Measurements from ENCODE around the gene KIRREL3. TPM values are rescaled to one million over a fixed set of nuclear protein-coding genes. Genes with fewer than 3 reads are reported as not detected.

KIRREL3 gene
- total and polyA plus RNA-seq, 2 of the 8 experiments (the other 6 are each of a cell fraction or from before 2014, with no cell fraction given) = 0.29 to 0.32 TPM

GRCh38 chr11:126416542-126417090, 584.0 kb downstream of the KIRREL3 start (continued):
- TF ChIP-seq E2F6 (IDR thresholded peaks at IDR 0.05) (peak; percentile 89), ZNF274 (IDR thresholded peaks at IDR 0.05; ENCODE audit: borderline replicate concordance, extremely low read depth, low read length) (no peak), CREB1 (IDR thresholded peaks at IDR 0.05) (peak; percentile 84), TAF1 (IDR thresholded peaks at IDR 0.05; ENCODE audit: low read depth, low read length) (0 out of 2 replicates have a peak, but pooled peaks have one; percentile 13), CHD7 (IDR thresholded peaks at IDR 0.05; ENCODE audit: insufficient replicate concordance, low read length) (no peak), POLR2A (IDR thresholded peaks at IDR 0.05; ENCODE audit: control extremely low read depth in 1 of 2, low read depth in 2 of 2, low read length in 2 of 2) (peak in 1 of 2 experiments; percentile 43; a peak in 1 of 3 replicates)

All from H1 (cell line).